Measurements from ENCODE around the gene FGR. TPM values are rescaled to one million over a fixed set of nuclear protein-coding genes. Genes with fewer than 3 reads are reported as not detected.
"Not testable (repeated sequence)": the region's sequence is repeated elsewhere in the genome, so short reads cannot be mapped to it uniquely, and the experiment has no call there.

The FGR gene
- not detected in 2 replicates for total RNA-seq (2014; rRNA removed; shearing (Covaris generic))
- 0.10 and 0.11 TPM in 2 replicates for polyA plus RNA-seq (2015; cell fraction: cytosol; rRNA removed)
- polyA plus RNA-seq (2015; cell fraction: nucleus; rRNA removed), result not detected in 2 replicates

GRCh38 chr1:27634985-27635367 lies at the start of gene FGR:
FGR (minus strand) TSS chr1:27635185; CDS start chr1:27623916, 11,269 bp downstream.
- DNase-seq (ENCODE audit: low read depth, low spot score), result no peak
- in situ Hi-C loops (cut with HindIII; ENCODE audit: low pct_unique_long_range_greater_than_20kb, low sequenced_read_pairs), result no loop called here

GRCh38 chr1:27684176-27684575 lies 49.2 kb upstream of the FGR start:
- in situ Hi-C loops (cut with HindIII; ENCODE audit: low pct_unique_long_range_greater_than_20kb, low sequenced_read_pairs), result no loop called here
- no peak for DNase-seq (ENCODE audit: low read depth, low spot score)

GRCh38 chr1:27682351-27682944 lies 47.5 kb upstream of the FGR start:
- in situ Hi-C loops (cut with HindIII; ENCODE audit: low pct_unique_long_range_greater_than_20kb, low sequenced_read_pairs), result no loop called here

GRCh38 chr1:27681580-27681979 lies 46.6 kb upstream of the FGR start:
- DNase-seq (ENCODE audit: low read depth, low spot score); in situ Hi-C loops (cut with HindIII; ENCODE audit: low pct_unique_long_range_greater_than_20kb, low sequenced_read_pairs): not testable (repeated sequence)

More at GRCh38 chr1:27682351-27682944, 47.5 kb upstream of the FGR start:
- peak; percentile 75 for DNase-seq (ENCODE audit: low read depth, low spot score)

GRCh38 chr1:27680225-27680791 lies 45.3 kb upstream of the FGR start:
- DNase-seq (ENCODE audit: low read depth, low spot score); in situ Hi-C loops (cut with HindIII; ENCODE audit: low pct_unique_long_range_greater_than_20kb, low sequenced_read_pairs): not testable (repeated sequence)

- no peak for DNase-seq (ENCODE audit: low read depth, low spot score)
- in situ Hi-C loops (cut with HindIII; ENCODE audit: low pct_unique_long_range_greater_than_20kb, low sequenced_read_pairs), result no loop called here
Measured at GRCh38 chr1:27678747-27679146, 43.8 kb upstream of the FGR start.

- DNase-seq (ENCODE audit: low read depth, low spot score), result no peak
- in situ Hi-C loops (cut with HindIII; ENCODE audit: low pct_unique_long_range_greater_than_20kb, low sequenced_read_pairs), result no loop called here
Measured at GRCh38 chr1:27676410-27676809, 41.4 kb upstream of the FGR start.

- in situ Hi-C loops (cut with HindIII; ENCODE audit: low pct_unique_long_range_greater_than_20kb, low sequenced_read_pairs), result no loop called here
- DNase-seq (ENCODE audit: low read depth, low spot score), result no peak
Measured at GRCh38 chr1:27672750-27673112, 37.7 kb upstream of the FGR start.

- peak; percentile 96 for DNase-seq (ENCODE audit: low read depth, low spot score)
- in situ Hi-C loops (cut with HindIII; ENCODE audit: low pct_unique_long_range_greater_than_20kb, low sequenced_read_pairs), result no loop called here
Measured at GRCh38 chr1:27671964-27672749, 37.2 kb upstream of the FGR start, which contains the start of gene IFI6. IFI6 (minus strand) TSS chr1:27672192; CDS start chr1:27669314, 2,878 bp downstream.

- no peak for DNase-seq (ENCODE audit: low read depth, low spot score)
- in situ Hi-C loops (cut with HindIII; ENCODE audit: low pct_unique_long_range_greater_than_20kb, low sequenced_read_pairs), result no loop called here
Measured at GRCh38 chr1:27669876-27670275, 34.9 kb upstream of the FGR start.

- DNase-seq (ENCODE audit: low read depth, low spot score), result peak; percentile 61
- in situ Hi-C loops (cut with HindIII; ENCODE audit: low pct_unique_long_range_greater_than_20kb, low sequenced_read_pairs), result no loop called here
Measured at GRCh38 chr1:27668808-27669723, 34.1 kb upstream of the FGR start.

GRCh38 chr1:27668121-27668807 lies 33.3 kb upstream of the FGR start:
- in situ Hi-C loops (cut with HindIII; ENCODE audit: low pct_unique_long_range_greater_than_20kb, low sequenced_read_pairs), result no loop called here
- no peak for DNase-seq (ENCODE audit: low read depth, low spot score)

- no peak for DNase-seq (ENCODE audit: low read depth, low spot score)
- in situ Hi-C loops (cut with HindIII; ENCODE audit: low pct_unique_long_range_greater_than_20kb, low sequenced_read_pairs), result no loop called here
Measured at GRCh38 chr1:27666791-27667254, 31.8 kb upstream of the FGR start.

- no peak for DNase-seq (ENCODE audit: low read depth, low spot score)
- in situ Hi-C loops (cut with HindIII; ENCODE audit: low pct_unique_long_range_greater_than_20kb, low sequenced_read_pairs), result no loop called here
Measured at GRCh38 chr1:27666294-27666693, 31.3 kb upstream of the FGR start.

- DNase-seq (ENCODE audit: low read depth, low spot score), result no peak
- in situ Hi-C loops (cut with HindIII; ENCODE audit: low pct_unique_long_range_greater_than_20kb, low sequenced_read_pairs), result no loop called here
Measured at GRCh38 chr1:27665016-27665651, 30.1 kb upstream of the FGR start.

- DNase-seq (ENCODE audit: low read depth, low spot score), result no peak
- in situ Hi-C loops (cut with HindIII; ENCODE audit: low pct_unique_long_range_greater_than_20kb, low sequenced_read_pairs), result no loop called here
Measured at GRCh38 chr1:27664291-27664690, 29.3 kb upstream of the FGR start.

All from SK-MEL-5 (cell line).